C4-2B (cell line): ENCODE data around the gene HSBP1L1.

ENCODE experiments used
- CTCF ChIP-seq: fragments of 450-650 bp; conservative IDR thresholded peaks from 2 replicates; pipeline ENCODE4 v1.5.1; 2017; ENCODE audit warnings: mild to moderate bottlenecking
- ZFX ChIP-seq: fragments of 450-650 bp; IDR thresholded peaks from 2 replicates; pipeline ENCODE4 v1.6.1; 2017

GRCh38 chr18:79941473-79942119 lies 22.8 kb upstream of the HSBP1L1 start:
- no peak for TF ChIP-seq ZFX
- no peak for TF ChIP-seq CTCF
